Fibroblast of lung (primary cell): ENCODE results near the gene CDK4.

Experiments
- EZH2 ChIP-seq: IDR thresholded peaks from 2 replicates; pipeline ENCODE4 v1.5.1; 2012; ENCODE audit warnings: low read length, control low read depth, mild to moderate bottlenecking; ENCODE audit errors: missing control alignments
- TF ChIP-seq, protein P1 (sequence below), 2 donors: IDR thresholded peaks in 1 of 2; conservative IDR thresholded peaks in 1 of 2; 1 replicate in 1 of 2; 2 replicates in 1 of 2; pipeline ENCODE4 v1.5.1; 2011 to 2012; ENCODE audit warnings: low read length in 2 of 2, control low read depth in 1 of 2, inconsistent platforms in 1 of 2, low read depth in 1 of 2, mild to moderate bottlenecking in 1 of 2

DNA sequence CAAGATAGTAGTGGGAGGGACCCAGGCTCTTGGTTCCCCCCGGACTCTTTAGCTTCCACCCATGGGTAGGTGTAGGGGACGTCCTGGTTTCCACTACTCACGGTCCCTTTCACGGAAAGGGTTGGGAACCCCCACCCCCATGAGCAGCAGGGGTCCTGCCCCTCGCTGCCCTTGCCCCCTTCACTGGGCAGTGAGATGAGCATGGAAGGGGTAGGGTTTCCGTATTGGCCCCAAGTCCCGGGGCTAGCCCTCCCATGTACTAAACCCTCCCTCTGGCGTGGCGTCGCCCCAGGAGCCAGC, 26.3 kb downstream of the CDK4 start:
- TF ChIP-seq, protein P1, sequence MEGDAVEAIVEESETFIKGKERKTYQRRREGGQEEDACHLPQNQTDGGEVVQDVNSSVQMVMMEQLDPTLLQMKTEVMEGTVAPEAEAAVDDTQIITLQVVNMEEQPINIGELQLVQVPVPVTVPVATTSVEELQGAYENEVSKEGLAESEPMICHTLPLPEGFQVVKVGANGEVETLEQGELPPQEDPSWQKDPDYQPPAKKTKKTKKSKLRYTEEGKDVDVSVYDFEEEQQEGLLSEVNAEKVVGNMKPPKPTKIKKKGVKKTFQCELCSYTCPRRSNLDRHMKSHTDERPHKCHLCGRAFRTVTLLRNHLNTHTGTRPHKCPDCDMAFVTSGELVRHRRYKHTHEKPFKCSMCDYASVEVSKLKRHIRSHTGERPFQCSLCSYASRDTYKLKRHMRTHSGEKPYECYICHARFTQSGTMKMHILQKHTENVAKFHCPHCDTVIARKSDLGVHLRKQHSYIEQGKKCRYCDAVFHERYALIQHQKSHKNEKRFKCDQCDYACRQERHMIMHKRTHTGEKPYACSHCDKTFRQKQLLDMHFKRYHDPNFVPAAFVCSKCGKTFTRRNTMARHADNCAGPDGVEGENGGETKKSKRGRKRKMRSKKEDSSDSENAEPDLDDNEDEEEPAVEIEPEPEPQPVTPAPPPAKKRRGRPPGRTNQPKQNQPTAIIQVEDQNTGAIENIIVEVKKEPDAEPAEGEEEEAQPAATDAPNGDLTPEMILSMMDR (conservative IDR thresholded peaks at IDR 0.05 in 1 of 2, IDR thresholded peaks at IDR 0.05 in 1 of 2; ENCODE audit: low read depth in 1 of 2, low read length in 2 of 2), result no peak
- TF ChIP-seq EZH2, result no peak
